ENCODE data around the gene HOXA11. TPM values are rescaled to one million over a fixed set of nuclear protein-coding genes. Genes with fewer than 3 reads are reported as not detected.

The HOXA11 gene
- total and polyA plus RNA-seq, 2 of the 4 experiments (the other 2 are of a cell fraction) = 0.05 TPM; not detected in 1

DNA sequence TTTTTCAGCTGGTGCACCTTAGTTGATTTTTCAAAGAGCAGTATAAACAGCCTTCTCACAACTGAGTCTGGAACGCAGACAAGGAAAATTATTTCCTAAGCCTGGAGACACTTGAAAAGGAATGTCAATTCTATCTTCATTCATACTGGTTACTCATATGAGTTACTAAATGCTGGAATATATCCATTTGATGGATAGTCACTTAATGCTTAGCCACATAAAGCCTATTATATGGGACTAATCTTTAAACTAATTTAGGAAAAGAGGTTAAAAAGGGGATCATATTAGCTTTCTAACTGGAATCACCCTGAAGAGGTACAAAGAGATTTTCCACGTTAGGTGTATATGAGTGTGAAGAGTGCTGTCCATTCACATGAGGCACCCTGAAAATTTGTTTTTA, 52.8 kb downstream of the HOXA11 start (continued):
- TF ChIP-seq RCOR1 (IDR thresholded peaks at IDR 0.05; ENCODE audit: insufficient replicate concordance, low read length) (no peak), BHLHE40 (IDR thresholded peaks at IDR 0.05; ENCODE audit: low read depth, low read length) (no peak), MAFK (IDR thresholded peaks at IDR 0.05; ENCODE audit: low read depth, low read length) (no peak), FOS (IDR thresholded peaks at IDR 0.05; ENCODE audit: low read depth, low read length) (no peak)
- TF ChIP-seq, protein P1, sequence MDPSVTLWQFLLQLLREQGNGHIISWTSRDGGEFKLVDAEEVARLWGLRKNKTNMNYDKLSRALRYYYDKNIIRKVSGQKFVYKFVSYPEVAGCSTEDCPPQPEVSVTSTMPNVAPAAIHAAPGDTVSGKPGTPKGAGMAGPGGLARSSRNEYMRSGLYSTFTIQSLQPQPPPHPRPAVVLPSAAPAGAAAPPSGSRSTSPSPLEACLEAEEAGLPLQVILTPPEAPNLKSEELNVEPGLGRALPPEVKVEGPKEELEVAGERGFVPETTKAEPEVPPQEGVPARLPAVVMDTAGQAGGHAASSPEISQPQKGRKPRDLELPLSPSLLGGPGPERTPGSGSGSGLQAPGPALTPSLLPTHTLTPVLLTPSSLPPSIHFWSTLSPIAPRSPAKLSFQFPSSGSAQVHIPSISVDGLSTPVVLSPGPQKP (IDR thresholded peaks at IDR 0.05; ENCODE audit: borderline replicate concordance, low read depth, low read length) = no peak

All from IMR-90 (cell line).